ENCODE measurements around the gene RABGAP1.

The RABGAP1 gene

GRCh38 chr9:123115146-123115913 lies 174.5 kb downstream of the RABGAP1 start:
- no peak for DNase-seq

- DNase-seq, result no peak
Measured at GRCh38 chr9:123116036-123116435, 175.2 kb downstream of the RABGAP1 start.

GRCh38 chr9:123119566-123119965 lies 178.7 kb downstream of the RABGAP1 start:
- no peak for DNase-seq

- no peak for DNase-seq
Measured at GRCh38 chr9:123120131-123120530, 179.3 kb downstream of the RABGAP1 start.

- DNase-seq, result no peak
Measured at GRCh38 chr9:123120953-123121352, 180.1 kb downstream of the RABGAP1 start.

- DNase-seq, result no peak
Measured at GRCh38 chr9:123121457-123121856, 180.6 kb downstream of the RABGAP1 start.

DNA sequence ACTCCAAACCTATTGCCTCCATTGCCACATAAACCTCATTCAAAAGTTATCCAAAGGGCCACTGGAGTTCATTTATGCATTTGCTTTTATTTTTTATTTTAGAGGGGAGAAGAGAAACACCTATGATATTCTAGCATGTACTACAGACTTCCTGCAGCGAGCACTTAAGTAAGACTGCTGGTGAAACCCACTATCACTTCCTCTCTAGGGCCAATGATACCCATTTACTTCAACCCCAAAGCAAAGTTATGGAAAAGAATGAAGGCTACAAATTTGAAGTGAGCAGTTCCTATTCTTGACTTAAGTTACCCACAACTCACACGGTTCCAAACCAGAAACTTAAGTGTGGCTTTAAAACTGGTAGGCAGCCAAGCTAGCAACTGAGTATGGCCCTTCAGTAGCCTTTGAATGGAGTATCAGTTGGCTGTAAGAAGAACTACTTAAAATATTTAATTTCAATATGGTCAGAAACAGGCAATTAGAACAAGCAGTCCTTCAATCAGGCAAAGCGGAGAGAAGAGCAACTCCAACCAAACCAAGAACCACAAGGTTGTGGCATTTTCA lies 186.8 kb downstream of the RABGAP1 start:
- no peak for DNase-seq

DNA sequence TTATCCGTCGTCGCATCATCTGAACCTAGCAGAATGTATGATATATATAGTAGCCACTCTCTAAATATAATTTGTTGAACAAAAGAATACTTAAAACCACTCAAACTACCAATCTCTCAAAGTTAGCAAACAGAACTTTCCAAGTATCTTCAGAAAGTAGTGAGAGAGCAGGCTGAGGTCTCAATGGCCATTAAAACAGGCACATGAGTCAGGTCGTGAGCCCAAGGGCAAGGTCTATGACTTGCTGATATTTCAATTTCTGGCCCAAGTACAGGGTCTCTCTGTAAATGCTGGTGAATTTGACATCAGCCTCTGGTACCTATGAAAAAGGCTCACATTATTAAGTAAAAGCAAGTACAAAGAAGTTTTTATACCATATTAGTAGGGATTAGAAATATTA lies 187.8 kb downstream of the RABGAP1 start:
- no peak for DNase-seq

- DNase-seq, result no peak
Measured at GRCh38 chr9:123129423-123129822, 188.6 kb downstream of the RABGAP1 start.

- no peak for DNase-seq
Measured at GRCh38 chr9:123131258-123131657, 190.4 kb downstream of the RABGAP1 start.

DNA sequence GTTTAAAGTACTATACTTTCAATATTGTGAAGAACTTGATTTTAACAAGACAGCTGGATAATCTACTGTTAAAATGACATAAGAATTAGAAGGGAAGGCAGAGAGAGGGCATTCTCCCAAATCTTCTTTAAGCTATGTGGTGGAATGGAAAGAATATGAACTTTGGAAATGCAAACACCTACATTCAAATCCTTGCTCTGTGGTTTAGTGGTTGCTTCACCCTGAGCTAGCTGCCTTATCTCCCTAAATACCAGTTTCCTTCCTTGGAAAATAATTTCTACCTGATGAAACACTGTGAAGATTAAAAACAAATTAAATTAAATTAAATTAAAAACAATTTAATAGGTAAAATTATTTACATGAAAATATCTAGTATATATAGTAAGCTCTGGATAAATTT lies 191.2 kb downstream of the RABGAP1 start:
- DNase-seq, result no peak

DNA sequence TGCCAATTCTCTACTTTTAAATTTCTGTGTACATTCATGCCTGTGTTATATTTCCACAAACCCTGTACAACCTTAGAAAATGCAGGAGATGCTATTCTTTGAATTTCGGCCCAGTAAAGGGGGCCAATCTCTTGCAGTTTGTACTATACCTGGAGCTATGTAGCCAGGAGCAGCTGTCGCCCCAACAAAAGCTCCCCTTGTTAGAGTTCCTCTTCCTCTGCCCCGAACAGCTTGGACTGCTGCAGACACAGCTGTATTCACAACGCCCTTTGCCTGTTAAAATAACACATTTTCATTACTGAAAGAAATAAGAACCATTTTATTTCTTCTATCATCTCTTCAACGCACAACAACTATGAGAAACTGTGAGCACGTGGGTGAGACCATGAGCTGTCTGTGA lies 191.9 kb downstream of the RABGAP1 start:
- DNase-seq, result no peak

GRCh38 chr9:123135430-123135829 lies 194.6 kb downstream of the RABGAP1 start:
- no peak for DNase-seq

DNA sequence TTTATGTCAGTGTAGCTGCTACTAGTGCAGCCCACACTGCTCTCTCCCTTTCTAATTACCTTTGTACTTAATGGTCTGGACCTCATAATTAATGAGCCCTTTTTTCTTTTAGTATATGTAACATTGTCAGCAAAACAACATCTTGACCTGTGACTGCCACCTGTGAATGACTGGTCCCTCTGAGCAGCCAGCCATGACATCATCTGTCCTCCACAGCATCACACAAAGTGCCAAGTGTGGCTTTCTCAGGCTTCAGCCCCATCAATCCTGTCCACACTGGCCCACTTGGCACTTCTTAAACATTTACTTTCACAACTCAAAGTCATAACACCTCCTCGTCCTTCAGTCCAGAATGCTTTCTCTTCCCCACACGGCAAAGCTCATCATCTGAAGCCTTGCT lies 197.3 kb downstream of the RABGAP1 start:
- DNase-seq, result no peak

DNA sequence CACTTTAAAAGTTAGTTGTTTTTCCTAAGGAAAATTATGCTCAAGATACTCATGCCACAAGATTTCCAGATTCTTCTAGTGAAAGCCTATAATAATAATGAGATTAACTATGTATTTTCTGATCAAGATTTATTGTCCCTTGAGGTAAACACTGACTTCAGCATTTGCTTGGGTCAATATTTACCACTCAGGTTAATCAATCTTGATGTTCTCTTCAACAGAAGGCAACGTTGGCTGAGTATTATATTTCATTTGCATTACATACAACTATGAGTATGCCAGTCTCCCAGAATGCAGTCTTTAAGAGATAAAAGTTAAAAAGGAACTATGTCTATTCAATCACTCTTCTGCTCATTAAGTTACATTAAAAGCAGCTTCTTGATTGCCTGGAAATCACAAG lies 208.2 kb downstream of the RABGAP1 start:
- DNase-seq, result no peak

DNA sequence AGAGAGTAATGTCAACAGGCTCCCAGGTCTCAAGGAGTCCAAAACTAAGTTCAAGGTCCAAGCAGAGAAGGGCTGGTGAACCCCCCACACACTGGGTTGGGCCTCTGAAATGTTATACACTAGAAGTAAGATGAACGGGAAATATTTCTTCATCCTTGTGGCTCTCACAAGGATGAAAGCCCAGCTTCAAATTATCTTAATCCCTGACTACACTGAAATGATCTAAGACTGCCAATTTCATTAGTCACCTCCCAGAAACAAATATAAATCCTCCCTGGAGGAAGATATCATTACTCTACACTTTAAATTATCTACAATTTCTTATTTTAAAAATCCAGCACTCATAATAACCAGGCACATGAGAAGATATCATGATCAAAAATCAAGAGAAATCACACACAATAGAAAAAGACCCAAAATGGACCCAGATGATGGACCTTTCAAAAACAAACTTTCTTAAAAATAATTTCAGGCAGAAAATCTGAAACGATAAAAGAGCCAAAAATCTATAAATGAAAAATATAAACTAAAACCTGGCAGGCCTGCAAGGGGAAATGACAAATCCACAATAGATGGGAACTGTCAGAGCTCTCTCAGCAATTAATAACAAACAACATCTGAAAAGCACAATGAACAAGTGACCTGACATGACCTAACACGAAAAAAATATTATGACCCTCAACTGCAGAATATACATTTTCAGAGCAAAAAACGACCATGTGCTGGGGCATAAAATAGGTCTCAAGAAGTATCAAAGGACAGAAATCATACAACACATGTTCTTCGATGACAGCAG lies 210.1 kb downstream of the RABGAP1 start:
- no peak for DNase-seq

Data from NCI-H1417 treated with DMSO at 0.1 percent for 48 hours (cell line).